ENCODE measurements around the gene RPTOR.

Gene RPTOR

DNA sequence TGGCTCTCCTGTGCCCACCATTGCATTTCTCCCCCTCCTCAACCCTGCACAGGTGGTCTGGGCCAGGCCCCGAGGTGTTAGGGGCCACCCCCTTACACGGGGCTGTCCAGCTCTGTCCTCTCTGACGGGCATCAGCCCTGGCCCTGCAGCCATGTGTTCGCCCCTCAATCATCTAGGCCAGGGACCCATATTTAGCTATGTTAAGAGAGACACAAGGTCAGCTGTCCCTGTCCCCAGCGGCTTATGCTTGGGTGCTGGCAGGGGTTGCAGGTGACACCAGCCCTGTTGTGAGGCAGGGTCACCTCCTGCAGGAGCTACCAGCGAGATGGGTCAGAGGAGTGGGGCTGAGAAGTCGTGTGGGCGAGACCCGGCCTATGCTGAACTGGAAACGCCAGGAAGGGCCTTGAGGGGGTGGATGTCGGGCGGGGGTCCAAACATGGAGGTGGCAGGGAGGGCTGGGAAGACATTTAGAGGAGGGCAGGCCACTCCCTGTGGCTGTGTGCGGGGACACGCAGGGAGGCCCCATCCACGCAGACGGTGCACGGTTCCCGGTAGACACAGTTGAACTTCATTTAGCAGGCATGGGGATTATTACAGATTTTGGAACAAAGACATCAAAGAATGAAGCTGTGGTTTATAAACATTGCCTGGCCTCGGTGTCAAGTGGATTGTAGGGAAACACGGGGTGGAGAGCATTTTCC is 313.8 kb downstream of the RPTOR start:
- H3K9me3 ChIP-seq (ENCODE audit: control insufficient read depth in 5 of 5, low read length in 5 of 5) = no peaks in the 10 kb centered on the region
- no peaks in the 10 kb centered on the region for H3K27me3 ChIP-seq (ENCODE audit: control insufficient read depth in 5 of 5, insufficient read depth in 4 of 5, low read length in 5 of 5)
- H3K36me3 ChIP-seq (ENCODE audit: control insufficient read depth in 5 of 5, insufficient read depth in 5 of 5, low read length in 5 of 5) = peaks cover 0 to 43% (median 29%) of the 10 kb centered on the region in 5 donors
- H3K9ac ChIP-seq (ENCODE audit: low read length in 5 of 5) = no peak overlapping the region
- H3K4me3 ChIP-seq (ENCODE audit: low read depth in 1 of 5, low read length in 5 of 5) = no peak overlapping the region
- H3K27ac ChIP-seq (ENCODE audit: low read depth, low read length) = no peak overlapping the region
- H3K4me1 ChIP-seq (ENCODE audit: control insufficient read depth in 5 of 5, insufficient read depth in 5 of 5, low read length in 5 of 5) = peaks cover 0 to 15% (median 10%) of the 10 kb centered on the region in 5 donors

DNA sequence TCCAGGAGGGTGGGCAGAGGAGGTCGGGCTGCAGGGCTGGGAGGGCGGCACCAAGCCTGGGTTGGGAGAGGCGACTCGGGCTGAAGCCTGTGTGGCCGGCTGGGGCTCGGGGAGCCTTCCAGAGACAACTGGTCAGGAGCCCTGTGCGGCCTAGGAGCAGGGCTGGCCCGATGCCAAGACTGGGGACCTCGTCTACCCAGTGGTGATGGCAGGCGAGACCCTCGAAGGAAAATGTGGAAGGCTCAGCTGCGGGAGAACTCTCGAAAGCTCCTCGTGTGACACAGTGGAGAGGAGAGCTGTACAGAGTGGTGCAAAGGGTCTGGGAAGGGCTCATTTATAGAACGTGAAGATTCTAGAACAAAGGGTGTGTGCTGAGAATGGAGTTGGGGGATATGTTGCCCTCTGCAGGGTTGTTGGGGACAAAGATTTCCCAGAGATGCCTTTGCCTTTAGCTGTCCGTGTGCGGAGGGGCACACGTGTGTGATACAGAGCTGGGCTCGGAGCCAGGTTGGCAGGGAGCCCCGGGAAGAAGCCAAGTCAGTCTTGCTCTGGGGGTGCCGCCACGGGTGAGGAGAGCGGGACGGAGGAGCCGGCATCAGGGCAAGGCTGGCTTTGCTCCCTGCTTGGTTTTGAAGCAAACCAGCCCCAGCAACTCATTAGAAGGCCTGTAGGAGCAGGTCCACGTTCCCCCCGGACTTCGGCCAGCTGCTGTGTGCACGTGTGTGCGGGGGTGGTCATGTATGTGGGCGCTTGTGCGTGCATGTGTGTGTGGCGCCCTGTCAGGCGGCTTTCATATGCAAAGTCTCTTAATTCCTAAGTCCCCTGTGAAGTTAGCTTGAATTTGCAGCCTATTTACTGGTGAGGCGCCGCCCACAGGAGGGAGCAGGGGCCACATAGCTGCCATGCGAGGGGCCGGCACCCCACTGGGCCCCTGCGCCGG is 314.6 kb downstream of the RPTOR start:
- no peaks in the 10 kb centered on the region for H3K27me3 ChIP-seq (ENCODE audit: control insufficient read depth in 5 of 5, insufficient read depth in 4 of 5, low read length in 5 of 5)
- no peak overlapping the region for H3K27ac ChIP-seq (ENCODE audit: low read depth, low read length)
- H3K4me3 ChIP-seq (ENCODE audit: low read depth in 1 of 5, low read length in 5 of 5) = no peak overlapping the region
- H3K36me3 ChIP-seq (ENCODE audit: control insufficient read depth in 5 of 5, insufficient read depth in 5 of 5, low read length in 5 of 5) = peaks cover 2 to 43% (median 29%) of the 10 kb centered on the region in 5 donors
- H3K4me1 ChIP-seq (ENCODE audit: control insufficient read depth in 5 of 5, insufficient read depth in 5 of 5, low read length in 5 of 5) = peaks cover 0 to 15% (median 10%) of the 10 kb centered on the region in 5 donors
- no peak overlapping the region for H3K9ac ChIP-seq (ENCODE audit: low read length in 5 of 5)
- no peaks in the 10 kb centered on the region for H3K9me3 ChIP-seq (ENCODE audit: control insufficient read depth in 5 of 5, low read length in 5 of 5)

DNA sequence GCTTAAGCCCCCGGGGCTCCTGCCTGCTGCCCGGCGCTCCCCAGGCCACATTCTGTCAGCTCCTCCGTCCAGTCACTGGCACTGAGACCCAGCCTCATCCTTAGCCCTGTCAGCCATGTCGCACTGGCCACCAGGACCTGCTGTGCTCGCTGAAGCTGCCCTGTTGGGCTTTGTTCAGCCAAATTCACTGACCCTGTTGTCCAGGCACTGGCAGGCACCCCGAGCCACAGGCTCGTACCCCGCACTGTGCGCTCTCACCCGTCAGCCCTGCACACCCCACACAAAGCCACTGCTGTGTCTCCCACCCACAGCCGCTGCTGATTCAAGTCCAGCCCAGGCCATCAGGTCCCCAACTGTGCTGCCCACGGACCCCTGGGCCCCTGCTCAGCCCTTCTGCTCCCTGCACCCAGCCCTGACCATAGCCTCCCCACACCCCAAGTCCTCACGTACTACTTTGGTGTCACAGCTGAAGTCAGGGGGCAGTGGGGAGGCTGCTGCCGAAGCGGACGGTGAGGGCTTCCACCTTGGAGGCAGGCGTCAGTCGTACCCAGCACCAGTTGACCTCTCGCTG is 315.5 kb downstream of the RPTOR start:
- no peaks in the 10 kb centered on the region for H3K27me3 ChIP-seq (ENCODE audit: control insufficient read depth in 5 of 5, insufficient read depth in 4 of 5, low read length in 5 of 5)
- no peaks in the 10 kb centered on the region for H3K9me3 ChIP-seq (ENCODE audit: control insufficient read depth in 5 of 5, low read length in 5 of 5)
- H3K9ac ChIP-seq (ENCODE audit: low read length in 5 of 5) = no peak overlapping the region
- H3K36me3 ChIP-seq (ENCODE audit: control insufficient read depth in 5 of 5, insufficient read depth in 5 of 5, low read length in 5 of 5) = peaks cover 3 to 43% (median 27%) of the 10 kb centered on the region in 5 donors
- H3K4me1 ChIP-seq (ENCODE audit: control insufficient read depth in 5 of 5, insufficient read depth in 5 of 5, low read length in 5 of 5) = peaks cover 0 to 15% (median 10%) of the 10 kb centered on the region in 5 donors
- H3K27ac ChIP-seq (ENCODE audit: low read depth, low read length) = no peak overlapping the region
- H3K4me3 ChIP-seq (ENCODE audit: low read depth in 1 of 5, low read length in 5 of 5) = no peak overlapping the region

DNA sequence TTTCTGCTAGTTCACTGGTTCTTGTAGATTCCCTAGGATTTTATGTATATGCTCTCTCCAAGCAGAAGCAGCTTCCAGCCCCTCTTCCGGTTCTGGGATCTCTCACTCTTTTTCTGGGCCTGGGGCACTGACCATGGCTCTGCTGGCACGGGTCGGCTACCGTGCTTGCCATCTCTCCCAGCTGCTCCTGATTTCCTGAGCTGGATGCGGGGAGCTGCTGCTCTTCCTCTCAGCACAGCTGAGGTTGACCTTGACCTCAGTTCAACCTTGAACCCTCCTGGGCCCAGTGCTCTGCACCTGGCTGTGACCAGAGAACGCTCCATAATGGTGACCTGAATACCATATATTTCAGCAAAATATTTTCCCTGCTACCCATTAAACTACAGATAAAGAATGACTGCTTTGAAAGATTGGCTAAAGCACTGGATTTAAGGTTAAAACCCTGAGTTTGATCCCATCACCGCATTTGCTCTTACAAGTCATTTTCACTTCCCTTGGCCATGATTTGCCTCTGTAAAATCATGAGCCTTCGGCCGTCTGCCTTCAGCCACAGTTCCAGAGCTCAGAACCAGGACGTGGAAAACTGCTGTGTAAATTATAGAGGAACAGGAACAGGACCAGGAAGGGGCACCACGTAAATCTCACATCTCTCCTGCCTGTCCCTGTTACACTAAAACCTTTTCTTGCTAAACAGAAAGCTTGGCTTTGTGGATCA is 316.2 kb downstream of the RPTOR start:
- Histone ChIP-seq H3K36me3 (ENCODE audit: control insufficient read depth in 5 of 5, insufficient read depth in 5 of 5, low read length in 5 of 5) (peaks cover 3 to 37% (median 20%) of the 10 kb centered on the region in 5 donors), H3K9ac (ENCODE audit: low read length in 5 of 5) (no peak overlapping the region), H3K9me3 (ENCODE audit: control insufficient read depth in 5 of 5, low read length in 5 of 5) (no peaks in the 10 kb centered on the region), H3K4me1 (ENCODE audit: control insufficient read depth in 5 of 5, insufficient read depth in 5 of 5, low read length in 5 of 5) (peaks cover 0 to 15% (median 10%) of the 10 kb centered on the region in 5 donors), H3K27me3 (ENCODE audit: control insufficient read depth in 5 of 5, insufficient read depth in 4 of 5, low read length in 5 of 5) (no peaks in the 10 kb centered on the region), H3K27ac (ENCODE audit: low read depth, low read length) (no peak overlapping the region), H3K4me3 (ENCODE audit: low read depth in 1 of 5, low read length in 5 of 5) (no peak overlapping the region)

DNA sequence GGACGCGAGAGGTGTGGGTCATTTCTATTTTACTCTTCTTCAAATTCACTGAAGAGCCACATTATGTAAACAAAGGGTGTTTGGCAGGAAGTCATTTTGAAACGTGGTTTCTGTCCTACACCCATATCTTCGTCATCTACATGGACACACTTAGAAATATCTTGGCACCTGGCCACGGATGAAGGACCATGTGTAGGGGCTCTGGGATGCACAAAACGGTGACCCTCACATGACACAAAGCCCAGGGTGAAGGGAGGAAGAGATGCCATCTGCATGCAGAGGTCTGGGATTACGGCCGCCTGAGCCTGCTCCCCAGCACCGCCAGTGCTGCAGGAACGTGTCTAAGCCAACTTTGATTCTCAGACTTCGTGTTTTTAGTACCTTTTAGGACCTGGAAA is 316.8 kb downstream of the RPTOR start:
- Histone ChIP-seq H3K9ac (ENCODE audit: low read length in 5 of 5) (no peak overlapping the region), H3K27ac (ENCODE audit: low read depth, low read length) (no peak overlapping the region), H3K4me3 (ENCODE audit: low read depth in 1 of 5, low read length in 5 of 5) (no peak overlapping the region), H3K9me3 (ENCODE audit: control insufficient read depth in 5 of 5, low read length in 5 of 5) (no peaks in the 10 kb centered on the region), H3K27me3 (ENCODE audit: control insufficient read depth in 5 of 5, insufficient read depth in 4 of 5, low read length in 5 of 5) (no peaks in the 10 kb centered on the region), H3K36me3 (ENCODE audit: control insufficient read depth in 5 of 5, insufficient read depth in 5 of 5, low read length in 5 of 5) (peaks cover 3 to 32% (median 19%) of the 10 kb centered on the region in 5 donors), H3K4me1 (ENCODE audit: control insufficient read depth in 5 of 5, insufficient read depth in 5 of 5, low read length in 5 of 5) (peaks cover 0 to 15% (median 10%) of the 10 kb centered on the region in 5 donors)

DNA sequence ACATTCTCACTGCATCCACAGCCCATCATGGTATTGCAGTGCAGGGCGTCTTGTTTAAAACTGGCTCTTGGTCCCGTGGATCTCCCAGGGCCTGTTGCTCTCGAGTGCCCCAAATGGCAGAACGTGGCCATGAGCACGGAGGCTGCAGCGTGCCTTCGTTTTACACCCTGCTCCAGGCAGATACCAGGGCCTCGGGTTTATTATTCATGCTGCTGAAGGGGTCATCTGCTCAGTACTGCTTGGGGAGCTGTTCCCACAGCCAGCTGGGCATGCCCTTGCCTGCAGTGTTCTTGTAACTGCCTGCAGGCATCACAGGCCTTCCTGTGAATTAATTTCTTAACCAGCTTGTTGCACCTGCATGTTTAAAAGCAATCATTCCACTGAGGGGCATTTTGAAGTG is 317.3 kb downstream of the RPTOR start:
- no peaks in the 10 kb centered on the region for H3K27me3 ChIP-seq (ENCODE audit: control insufficient read depth in 5 of 5, insufficient read depth in 4 of 5, low read length in 5 of 5)
- H3K36me3 ChIP-seq (ENCODE audit: control insufficient read depth in 5 of 5, insufficient read depth in 5 of 5, low read length in 5 of 5) = peaks cover 3 to 29% (median 17%) of the 10 kb centered on the region in 5 donors
- H3K27ac ChIP-seq (ENCODE audit: low read depth, low read length) = no peak overlapping the region
- H3K4me3 ChIP-seq (ENCODE audit: low read depth in 1 of 5, low read length in 5 of 5) = no peak overlapping the region
- H3K9ac ChIP-seq (ENCODE audit: low read length in 5 of 5) = no peak overlapping the region
- H3K4me1 ChIP-seq (ENCODE audit: control insufficient read depth in 5 of 5, insufficient read depth in 5 of 5, low read length in 5 of 5) = peaks cover 0 to 15% (median 10%) of the 10 kb centered on the region in 5 donors
- no peaks in the 10 kb centered on the region for H3K9me3 ChIP-seq (ENCODE audit: control insufficient read depth in 5 of 5, low read length in 5 of 5)

DNA sequence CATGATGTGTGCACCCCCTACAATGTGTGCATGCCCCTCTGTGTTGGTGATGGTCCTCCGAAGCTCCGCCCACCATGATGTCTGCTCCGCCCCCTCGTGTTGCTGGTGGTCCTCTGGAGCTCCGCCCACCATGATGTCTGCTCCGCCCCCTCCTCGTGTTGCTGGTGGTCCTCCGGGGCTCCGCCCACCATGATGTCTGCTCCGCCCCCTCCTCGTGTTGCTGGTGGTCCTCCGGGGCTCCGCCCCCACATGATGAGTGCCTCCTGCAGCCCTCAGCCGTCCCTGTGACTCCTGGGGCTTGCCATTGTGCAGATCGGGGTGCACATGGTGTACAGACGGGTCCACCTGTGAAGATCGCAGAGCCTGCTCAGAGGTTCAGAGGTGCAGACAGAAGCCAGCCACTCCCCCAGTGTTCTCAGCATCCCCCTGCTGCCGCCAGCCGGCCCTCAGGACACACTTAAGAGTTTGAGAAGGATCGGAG is 317.9 kb downstream of the RPTOR start:
- H3K9ac ChIP-seq (ENCODE audit: low read length in 5 of 5) = no peak overlapping the region
- H3K4me1 ChIP-seq (ENCODE audit: control insufficient read depth in 5 of 5, insufficient read depth in 5 of 5, low read length in 5 of 5) = peaks cover 0 to 15% (median 10%) of the 10 kb centered on the region in 5 donors
- H3K9me3 ChIP-seq (ENCODE audit: control insufficient read depth in 5 of 5, low read length in 5 of 5) = no peaks in the 10 kb centered on the region
- no peaks in the 10 kb centered on the region for H3K27me3 ChIP-seq (ENCODE audit: control insufficient read depth in 5 of 5, insufficient read depth in 4 of 5, low read length in 5 of 5)
- H3K27ac ChIP-seq (ENCODE audit: low read depth, low read length) = no peak overlapping the region
- no peak overlapping the region for H3K4me3 ChIP-seq (ENCODE audit: low read depth in 1 of 5, low read length in 5 of 5)
- H3K36me3 ChIP-seq (ENCODE audit: control insufficient read depth in 5 of 5, insufficient read depth in 5 of 5, low read length in 5 of 5) = peaks cover 3 to 22% (median 11%) of the 10 kb centered on the region in 5 donors

DNA sequence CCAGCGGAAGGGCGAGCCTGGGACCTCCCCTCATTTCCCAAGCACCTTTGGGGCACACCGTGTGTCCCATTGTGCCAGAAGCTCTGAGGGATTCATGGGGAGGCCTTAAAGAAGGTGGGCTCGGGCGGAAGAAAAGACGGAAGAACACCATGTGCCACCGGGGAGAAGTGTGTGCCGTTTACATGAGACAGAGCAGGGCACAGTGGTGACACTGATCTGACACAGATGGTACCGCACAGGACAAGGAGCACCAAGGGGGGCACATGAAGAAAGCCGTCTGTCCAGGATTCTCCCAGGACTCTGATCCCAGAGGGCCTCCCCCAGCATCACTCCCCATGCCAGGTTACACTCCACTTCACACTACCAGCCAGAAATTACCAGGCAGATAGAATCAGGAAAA is 318.3 kb downstream of the RPTOR start:
- Histone ChIP-seq H3K9me3 (ENCODE audit: control insufficient read depth in 5 of 5, low read length in 5 of 5) (no peaks in the 10 kb centered on the region), H3K4me1 (ENCODE audit: control insufficient read depth in 5 of 5, insufficient read depth in 5 of 5, low read length in 5 of 5) (peaks cover 0 to 15% (median 10%) of the 10 kb centered on the region in 5 donors), H3K36me3 (ENCODE audit: control insufficient read depth in 5 of 5, insufficient read depth in 5 of 5, low read length in 5 of 5) (peaks cover 3 to 18% (median 9%) of the 10 kb centered on the region in 5 donors), H3K27me3 (ENCODE audit: control insufficient read depth in 5 of 5, insufficient read depth in 4 of 5, low read length in 5 of 5) (no peaks in the 10 kb centered on the region), H3K4me3 (ENCODE audit: low read depth in 1 of 5, low read length in 5 of 5) (no peak overlapping the region), H3K9ac (ENCODE audit: low read length in 5 of 5) (no peak overlapping the region), H3K27ac (ENCODE audit: low read depth, low read length) (no peak overlapping the region)

DNA sequence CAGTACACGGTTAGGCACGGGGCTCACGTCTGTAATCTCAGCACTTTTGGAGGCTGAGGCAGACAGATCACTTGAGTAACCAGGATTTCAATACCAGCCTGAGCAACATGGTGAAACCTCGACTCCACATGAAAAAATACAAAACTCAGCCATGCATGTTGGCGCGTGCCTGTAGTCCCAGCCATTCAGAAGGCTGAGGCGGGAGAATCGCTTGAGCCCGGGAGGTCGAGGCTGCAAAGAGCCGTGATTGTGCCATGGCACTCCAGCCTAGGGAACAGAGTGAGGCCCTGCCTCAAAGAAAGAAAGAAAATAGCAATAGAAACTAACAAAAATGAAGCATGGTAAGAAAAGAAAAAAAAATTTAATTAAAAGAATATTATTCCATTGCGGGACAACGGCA is 319.0 kb downstream of the RPTOR start:
- no peak overlapping the region for H3K4me3 ChIP-seq (ENCODE audit: low read depth in 1 of 5, low read length in 5 of 5)
- peaks cover 0 to 15% (median 10%) of the 10 kb centered on the region in 5 donors for H3K4me1 ChIP-seq (ENCODE audit: control insufficient read depth in 5 of 5, insufficient read depth in 5 of 5, low read length in 5 of 5)
- no peak overlapping the region for H3K27ac ChIP-seq (ENCODE audit: low read depth, low read length)
- no peaks in the 10 kb centered on the region for H3K9me3 ChIP-seq (ENCODE audit: control insufficient read depth in 5 of 5, low read length in 5 of 5)
- no peaks in the 10 kb centered on the region for H3K27me3 ChIP-seq (ENCODE audit: control insufficient read depth in 5 of 5, insufficient read depth in 4 of 5, low read length in 5 of 5)
- H3K36me3 ChIP-seq (ENCODE audit: control insufficient read depth in 5 of 5, insufficient read depth in 5 of 5, low read length in 5 of 5) = peaks cover 3 to 16% (median 9%) of the 10 kb centered on the region in 5 donors
- no peak overlapping the region for H3K9ac ChIP-seq (ENCODE audit: low read length in 5 of 5)

Measured in subcutaneous abdominal adipose tissue (tissue), 5 donors.